HepG2 (cell line): ENCODE results near the gene KRABD2.

Experiments
- ATAC-seq: fragments of 200-7000 bp; cut with Tn5 transposase; 3 replicates; pipeline ENCODE4 v1.9.1; 2020; ENCODE audit warnings: mild to moderate bottlenecking, moderate library complexity
- BruUV-seq: library from RNA; stranded (reverse); fragments of 400-500 nt; replicated peaks from 2 replicates; lab custom pipeline; 2021; lab: Mats Ljungman, UMichigan
- CTCF ChIA-PET: fragments of 300-600 bp; formaldehyde crosslinking; extraction: SDS; loops from one replicate; lab custom pipeline; 2021; ENCODE audit warnings: low total read pairs, inconsistent platforms, low intra/inter-chr PET ratio; lab: Yijun Ruan, JAX
- POLR2A ChIA-PET: fragments of 350-600 bp; sonication (Branson Sonifier 250); formaldehyde crosslinking; loops from one replicate; lab custom pipeline; 2020; ENCODE audit warnings: antibody characterized with exemption, inconsistent platforms; lab: Yijun Ruan, JAX
- DNase-seq: peaks from one replicate; pipeline ENCODE4 v3.0.0-alpha.2; 2015; ENCODE audit warnings: low spot score
- FAIRE-seq: peaks from 3 replicates; lab custom pipeline; 2011; peaks lifted over from hg19 to GRCh38; lab: Jason Lieb, UNC
- H2AFZ ChIP-seq: one replicate; pipeline ENCODE4 v1.6.1; 2011; ENCODE audit warnings: low read length, inconsistent platforms
- H3K27ac ChIP-seq: fragments of 300-600 bp; 3 replicates; pipeline ENCODE4 v1.8.0; 2011; ENCODE audit warnings: mixed run types, mild to moderate bottlenecking, mixed read lengths, low read length, inconsistent platforms; ENCODE audit not compliant: insufficient read depth; ENCODE audit errors: extremely low read length
- H3K27me3 ChIP-seq, 2 experiments: fragments of 200-600 bp in 1 of 2; 2 replicates in 1 of 2; 3 replicates in 1 of 2; pipeline versions ENCODE4 v1.6.0 to v1.8.0; 2011; ENCODE audit warnings: low read length in 2 of 2, mild to moderate bottlenecking in 2 of 2, moderate library complexity in 2 of 2, inconsistent platforms in 1 of 2; ENCODE audit not compliant: insufficient read depth in 2 of 2, control insufficient read depth in 1 of 2
- H3K36me3 ChIP-seq, 2 experiments: fragments of 200-600 bp in 1 of 2; replicated peaks in 1 of 2; 2 replicates in 1 of 2; 3 replicates in 1 of 2; pipeline versions ENCODE4 v1.5.1 to v1.8.0; 2011; ENCODE audit warnings: low read length in 2 of 2, inconsistent platforms in 1 of 2; ENCODE audit not compliant: insufficient read depth in 2 of 2, control insufficient read depth in 1 of 2
- H3K4me1 ChIP-seq: 2 replicates; pipeline ENCODE4 v1.5.1; 2012; ENCODE audit warnings: low read length, inconsistent platforms; ENCODE audit not compliant: insufficient read depth
- H3K4me2 ChIP-seq: 2 replicates; pipeline ENCODE4 v1.6.0; 2011; ENCODE audit warnings: low read depth, low read length, inconsistent platforms
- H3K4me3 ChIP-seq, 3 experiments: fragments of 200-600 bp in 1 of 3; sonication (generic), shearing (Covaris generic) in 1 of 3; replicated peaks in 1 of 3; 2 replicates each; pipeline ENCODE4 v1.5.1; 2011 to 2016; ENCODE audit warnings: low read length in 3 of 3, inconsistent platforms in 2 of 3, low read depth in 2 of 3, mild to moderate bottlenecking in 2 of 3, control low read depth in 1 of 3, mixed read lengths in 1 of 3; ENCODE audit not compliant: insufficient read depth in 1 of 3
- H3K79me2 ChIP-seq: one replicate; pipeline ENCODE4 v1.6.1; 2011; ENCODE audit warnings: low read length, inconsistent platforms; ENCODE audit not compliant: insufficient read depth
- H3K9ac ChIP-seq: 2 replicates; pipeline ENCODE4 v1.6.0; 2011; ENCODE audit warnings: mild to moderate bottlenecking, low read depth, low read length, inconsistent platforms; ENCODE audit not compliant: insufficient read depth
- H3K9me3 ChIP-seq: 2 replicates; pipeline ENCODE4 v1.5.1; 2012; ENCODE audit warnings: mild to moderate bottlenecking, low read length
- H4K20me1 ChIP-seq: 2 replicates; pipeline ENCODE4 v1.6.0; 2011; ENCODE audit warnings: inconsistent platforms, mild to moderate bottlenecking, low read length, moderate library complexity; ENCODE audit not compliant: insufficient read depth
- HNRNPH1 ChIP-seq: fragments of 200-400 bp; formaldehyde crosslinking; optimal IDR thresholded peaks from 2 replicates; pipeline ENCODE3; 2017; ENCODE audit warnings: mild to moderate bottlenecking, low read depth, low read length
- KDM1A ChIP-seq: IDR thresholded peaks from 2 replicates; pipeline ENCODE4 v1.6.1; 2016; ENCODE audit warnings: missing compliant biosample characterization
- NCOR1 ChIP-seq: fragments of 200-600 bp; sonication (generic); IDR thresholded peaks from 2 replicates; pipeline ENCODE4 v1.7.0; 2017; ENCODE audit warnings: antibody characterized with exemption, low read length, borderline replicate concordance
- PLRG1 ChIP-seq: fragments of 450-650 bp; conservative IDR thresholded peaks from 2 replicates; pipeline ENCODE4 v1.6.1; 2016
- RFX1 ChIP-seq: fragments of 450-650 bp; IDR thresholded peaks from 2 replicates; pipeline ENCODE4 v1.6.1; 2017
- THAP11 ChIP-seq: IDR thresholded peaks from 2 replicates; pipeline ENCODE4 v1.6.1; 2016; ENCODE audit warnings: missing biosample characterization, missing genetic modification reagents
- TMF1 ChIP-seq: sonication (generic); formaldehyde crosslinking; IDR thresholded peaks from 2 replicates; pipeline ENCODE4 v1.8.1; 2022; ENCODE audit warnings: low read depth, missing genetic modification reagents
- ZBTB1 ChIP-seq: sonication (generic); formaldehyde crosslinking; IDR thresholded peaks from 2 replicates; pipeline ENCODE4 v1.4.0; 2020; ENCODE audit warnings: missing genetic modification reagents, borderline replicate concordance
- ZBTB46 ChIP-seq: sonication (generic); formaldehyde crosslinking; IDR thresholded peaks from 2 replicates; pipeline ENCODE4 v1.4.0; 2020; ENCODE audit warnings: mild to moderate bottlenecking, missing genetic modification reagents, borderline replicate concordance
- ZMAT5 ChIP-seq: sonication (generic); formaldehyde crosslinking; IDR thresholded peaks from 2 replicates; pipeline ENCODE4 v1.5.0; 2020; ENCODE audit warnings: mild to moderate bottlenecking, low read depth, missing genetic modification reagents, borderline replicate concordance
- ZMYM3 ChIP-seq: sonication (generic); formaldehyde crosslinking; IDR thresholded peaks from 2 replicates; pipeline ENCODE4 v1.5.1; 2020; ENCODE audit warnings: mild to moderate bottlenecking, missing genetic modification reagents
- ZMYM4 ChIP-seq: sonication (generic); formaldehyde crosslinking; IDR thresholded peaks from 2 replicates; pipeline ENCODE4 v1.8.1; 2023; ENCODE audit warnings: mild to moderate bottlenecking, missing genetic modification reagents
- ZNF138 ChIP-seq: sonication (generic); formaldehyde crosslinking; IDR thresholded peaks from 2 replicates; pipeline ENCODE4 v1.5.0; 2020; ENCODE audit warnings: mild to moderate bottlenecking, low read depth, missing genetic modification reagents
- ZNF205 ChIP-seq: IDR thresholded peaks from 2 replicates; pipeline ENCODE4 v1.6.1; 2018; ENCODE audit warnings: missing biosample characterization, missing genetic modification reagents
- ZNF337 ChIP-seq: sonication (generic); formaldehyde crosslinking; IDR thresholded peaks from 2 replicates; pipeline ENCODE4 v1.5.1; 2020; ENCODE audit warnings: missing genetic modification reagents, low read depth, mild to moderate bottlenecking, borderline replicate concordance
- ZNF430 ChIP-seq: sonication (generic); formaldehyde crosslinking; IDR thresholded peaks from 2 replicates; pipeline ENCODE4 v1.9.0; 2021; ENCODE audit warnings: mild to moderate bottlenecking, missing genetic modification reagents
- in situ Hi-C: cut with HindIII; loops from 2 replicates; pipeline ENCODE4 v1.10.0; 2017; ENCODE audit warnings: low pct_unique_long_range_greater_than_20kb; ENCODE audit not compliant: extremely low pct_ligation_motif_present
- intact Hi-C: fragments of 100-400 bp; cut with micrococcal nuclease; formaldehyde crosslinking; loops from one replicate; pipeline ENCODE4 v1.10.0; 2022; ENCODE audit not compliant: unreplicated experiment
- TF ChIP-seq, protein P1 (sequence below): sonication (generic); formaldehyde crosslinking; IDR thresholded peaks from 2 replicates; pipeline ENCODE4 v1.9.0; 2021; ENCODE audit warnings: missing genetic modification reagents, borderline replicate concordance
- TF ChIP-seq, protein P2 (sequence below): sonication (generic); formaldehyde crosslinking; conservative IDR thresholded peaks from 2 replicates; pipeline ENCODE4 v1.4.0; 2020; ENCODE audit warnings: missing genetic modification reagents

KRABD2 gene

DNA sequence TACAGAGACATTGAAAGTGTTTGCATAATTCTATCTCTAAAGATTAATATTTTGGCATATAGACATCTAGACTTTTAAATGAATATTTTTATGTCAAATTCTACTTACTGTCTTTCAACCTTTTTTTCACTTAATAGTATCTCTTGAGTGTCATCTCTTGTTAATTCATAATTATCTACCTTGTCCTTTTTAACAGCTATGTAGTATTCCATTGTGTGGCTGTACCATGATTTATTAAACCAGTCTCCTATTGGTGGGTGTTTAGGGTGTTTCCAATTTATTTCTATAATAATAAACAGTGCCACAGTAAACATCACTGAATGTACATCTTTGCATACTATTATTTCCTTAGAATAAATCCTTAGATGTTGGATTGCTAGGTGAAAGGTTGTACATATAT is 37.4 kb upstream of the KRABD2 start:
- Histone ChIP-seq H4K20me1 (no peaks in the 10 kb centered on the region), H3K4me1 (peaks cover 60% of the 10 kb centered on the region), H3K4me3 (no peak overlapping the region), H3K27ac (no peak overlapping the region), H3K79me2 (no peaks in the 10 kb centered on the region), H3K9ac (no peak overlapping the region), H2AFZ (no peak overlapping the region), H3K4me2 (no peak overlapping the region), H3K36me3 (no peaks in the 10 kb centered on the region), H3K9me3 (no peaks in the 10 kb centered on the region), H3K27me3 (no peaks in the 10 kb centered on the region)
- intact Hi-C loops, result loop anchor here (5.0 kb wide), 1 partner anchor 33 kb away; no protein-coding TSS in a partner anchor
- ChIA-PET POLR2A (no interaction called here), CTCF (no interaction called here)
- ATAC-seq (no peak), FAIRE-seq (no peak), DNase-seq (no peak)
- no TSS peak for BruUV-seq
- no peak for TF ChIP-seq KDM1A (CRISPR knock-in tag)
- TF ChIP-seq PLRG1, result no peak
- TF ChIP-seq, protein P1, sequence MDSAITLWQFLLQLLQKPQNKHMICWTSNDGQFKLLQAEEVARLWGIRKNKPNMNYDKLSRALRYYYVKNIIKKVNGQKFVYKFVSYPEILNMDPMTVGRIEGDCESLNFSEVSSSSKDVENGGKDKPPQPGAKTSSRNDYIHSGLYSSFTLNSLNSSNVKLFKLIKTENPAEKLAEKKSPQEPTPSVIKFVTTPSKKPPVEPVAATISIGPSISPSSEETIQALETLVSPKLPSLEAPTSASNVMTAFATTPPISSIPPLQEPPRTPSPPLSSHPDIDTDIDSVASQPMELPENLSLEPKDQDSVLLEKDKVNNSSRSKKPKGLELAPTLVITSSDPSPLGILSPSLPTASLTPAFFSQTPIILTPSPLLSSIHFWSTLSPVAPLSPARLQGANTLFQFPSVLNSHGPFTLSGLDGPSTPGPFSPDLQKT (CRISPR knock-in tag), result no peak
- TF ChIP-seq ZBTB1, result no peak
- no peak for TF ChIP-seq ZMAT5 (CRISPR knock-in tag)
- TF ChIP-seq TMF1 (CRISPR knock-in tag), result no peak
- no peak for TF ChIP-seq ZMYM4 (CRISPR knock-in tag)
- no peak for TF ChIP-seq RFX1
- TF ChIP-seq ZNF337 (CRISPR knock-in tag), result no peak
- TF ChIP-seq ZNF138 (CRISPR knock-in tag), result no peak
- no peak for TF ChIP-seq NCOR1
- no peak for TF ChIP-seq ZBTB46
- TF ChIP-seq ZMYM3 (CRISPR knock-in tag), result no peak
- TF ChIP-seq, protein P2, sequence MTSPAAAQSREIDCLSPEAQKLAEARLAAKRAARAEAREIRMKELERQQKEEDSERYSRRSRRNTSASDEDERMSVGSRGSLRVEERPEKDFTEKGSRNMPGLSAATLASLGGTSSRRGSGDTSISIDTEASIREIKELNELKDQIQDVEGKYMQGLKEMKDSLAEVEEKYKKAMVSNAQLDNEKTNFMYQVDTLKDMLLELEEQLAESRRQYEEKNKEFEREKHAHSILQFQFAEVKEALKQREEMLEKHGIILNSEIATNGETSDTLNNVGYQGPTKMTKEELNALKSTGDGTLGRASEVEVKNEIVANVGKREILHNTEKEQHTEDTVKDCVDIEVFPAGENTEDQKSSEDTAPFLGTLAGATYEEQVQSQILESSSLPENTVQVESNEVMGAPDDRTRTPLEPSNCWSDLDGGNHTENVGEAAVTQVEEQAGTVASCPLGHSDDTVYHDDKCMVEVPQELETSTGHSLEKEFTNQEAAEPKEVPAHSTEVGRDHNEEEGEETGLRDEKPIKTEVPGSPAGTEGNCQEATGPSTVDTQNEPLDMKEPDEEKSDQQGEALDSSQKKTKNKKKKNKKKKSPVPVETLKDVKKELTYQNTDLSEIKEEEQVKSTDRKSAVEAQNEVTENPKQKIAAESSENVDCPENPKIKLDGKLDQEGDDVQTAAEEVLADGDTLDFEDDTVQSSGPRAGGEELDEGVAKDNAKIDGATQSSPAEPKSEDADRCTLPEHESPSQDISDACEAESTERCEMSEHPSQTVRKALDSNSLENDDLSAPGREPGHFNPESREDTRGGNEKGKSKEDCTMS, result no peak
- TF ChIP-seq ZNF205 (CRISPR knock-in tag), result no peak
- no peak for TF ChIP-seq ZNF430
- TF ChIP-seq HNRNPH1, result no peak
- TF ChIP-seq THAP11 (CRISPR knock-in tag), result no peak
- in situ Hi-C loops, result loop anchor here (5.0 kb wide), 1 partner anchor 33 kb away; no protein-coding TSS in a partner anchor
